ENCODE results near the gene THADA.

DNA sequence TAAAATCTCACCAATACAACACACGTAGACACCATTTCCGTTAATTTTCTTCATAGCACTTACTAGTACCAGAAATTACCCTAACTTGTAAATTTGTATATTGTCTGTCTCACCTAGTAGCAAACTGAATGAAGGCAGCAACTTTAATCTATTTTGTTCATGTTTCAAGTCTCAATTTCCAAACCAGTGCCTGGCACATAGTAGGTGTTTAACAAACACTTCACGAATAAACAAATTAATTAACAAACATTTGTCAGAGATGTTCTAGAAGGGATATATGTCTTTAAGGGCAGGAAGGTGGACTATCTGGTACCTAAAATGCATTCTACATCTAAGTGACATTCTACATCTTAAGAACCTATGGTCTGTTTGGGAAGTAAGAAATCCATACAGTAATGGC lies 963 bp downstream of the THADA start:
- TF ChIP-seq, protein P1, sequence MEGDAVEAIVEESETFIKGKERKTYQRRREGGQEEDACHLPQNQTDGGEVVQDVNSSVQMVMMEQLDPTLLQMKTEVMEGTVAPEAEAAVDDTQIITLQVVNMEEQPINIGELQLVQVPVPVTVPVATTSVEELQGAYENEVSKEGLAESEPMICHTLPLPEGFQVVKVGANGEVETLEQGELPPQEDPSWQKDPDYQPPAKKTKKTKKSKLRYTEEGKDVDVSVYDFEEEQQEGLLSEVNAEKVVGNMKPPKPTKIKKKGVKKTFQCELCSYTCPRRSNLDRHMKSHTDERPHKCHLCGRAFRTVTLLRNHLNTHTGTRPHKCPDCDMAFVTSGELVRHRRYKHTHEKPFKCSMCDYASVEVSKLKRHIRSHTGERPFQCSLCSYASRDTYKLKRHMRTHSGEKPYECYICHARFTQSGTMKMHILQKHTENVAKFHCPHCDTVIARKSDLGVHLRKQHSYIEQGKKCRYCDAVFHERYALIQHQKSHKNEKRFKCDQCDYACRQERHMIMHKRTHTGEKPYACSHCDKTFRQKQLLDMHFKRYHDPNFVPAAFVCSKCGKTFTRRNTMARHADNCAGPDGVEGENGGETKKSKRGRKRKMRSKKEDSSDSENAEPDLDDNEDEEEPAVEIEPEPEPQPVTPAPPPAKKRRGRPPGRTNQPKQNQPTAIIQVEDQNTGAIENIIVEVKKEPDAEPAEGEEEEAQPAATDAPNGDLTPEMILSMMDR (IDR thresholded peaks at IDR 0.05; ENCODE audit: low read depth, low read length), result no peak
- no peak for TF ChIP-seq EZH2phosphoT487 (IDR thresholded peaks at IDR 0.05; ENCODE audit: low read depth)
